HepG2 (cell line): ENCODE results near the gene DCP1B. TPM values are rescaled to one million over a fixed set of nuclear protein-coding genes. Genes with fewer than 3 reads are reported as not detected.

Source experiments
- ATM ChIP-seq: fragments of 450-650 bp; IDR thresholded peaks from 2 replicates; pipeline ENCODE4 v1.7.1; 2017; ENCODE audit warnings: mild to moderate bottlenecking, borderline replicate concordance
- FOXK1 ChIP-seq: sonication (generic); formaldehyde crosslinking; IDR thresholded peaks from 2 replicates; pipeline ENCODE4 v1.4.0; 2020; ENCODE audit warnings: low read depth, missing genetic modification reagents, borderline replicate concordance
- KMT2A ChIP-seq: sonication (generic); formaldehyde crosslinking; IDR thresholded peaks from 2 replicates; pipeline ENCODE4 v1.4.0; 2020; ENCODE audit warnings: missing genetic modification reagents
- NKX3-1 ChIP-seq: sonication (generic); formaldehyde crosslinking; IDR thresholded peaks from 2 replicates; pipeline ENCODE4 v1.5.0; 2020; ENCODE audit warnings: missing genetic modification reagents
- ONECUT2 ChIP-seq: sonication (generic); formaldehyde crosslinking; IDR thresholded peaks from 2 replicates; pipeline ENCODE4 v1.4.0; 2020; ENCODE audit warnings: missing genetic modification reagents
- SOX6 ChIP-seq, 2 experiments: fragments of 450-650 bp in 1 of 2; sonication (generic) in 1 of 2; formaldehyde crosslinking in 1 of 2; IDR thresholded peaks; 2 replicates each; pipeline versions ENCODE4 v1.4.0 to v1.6.1; 2017 to 2020; ENCODE audit warnings: antibody characterized with exemption in 1 of 2, mild to moderate bottlenecking in 1 of 2, missing genetic modification reagents in 1 of 2
- TFDP2 ChIP-seq: sonication (generic); formaldehyde crosslinking; IDR thresholded peaks from 2 replicates; pipeline ENCODE4 v1.4.0; 2020; ENCODE audit warnings: missing genetic modification reagents
- U2AF2 ChIP-seq: fragments of 200-400 bp; formaldehyde crosslinking; IDR thresholded peaks from 2 replicates; pipeline ENCODE4 v1.6.1; 2017; ENCODE audit warnings: low read depth, mild to moderate bottlenecking, low read length
- ZIK1 ChIP-seq: sonication (generic); formaldehyde crosslinking; IDR thresholded peaks from 2 replicates; pipeline ENCODE4 v1.5.0; 2020; ENCODE audit warnings: mild to moderate bottlenecking, low read depth, missing genetic modification reagents, borderline replicate concordance
- ZMYM3 ChIP-seq: sonication (generic); formaldehyde crosslinking; IDR thresholded peaks from 2 replicates; pipeline ENCODE4 v1.5.1; 2020; ENCODE audit warnings: mild to moderate bottlenecking, missing genetic modification reagents
- ZNF260 ChIP-seq: sonication (generic); formaldehyde crosslinking; IDR thresholded peaks from 2 replicates; pipeline ENCODE4 v1.4.0; 2020; ENCODE audit warnings: missing genetic modification reagents, low read depth, mild to moderate bottlenecking, borderline replicate concordance
- ZNF343 ChIP-seq: sonication (generic); formaldehyde crosslinking; IDR thresholded peaks from 2 replicates; pipeline ENCODE4 v1.4.0; 2020; ENCODE audit warnings: mild to moderate bottlenecking, missing genetic modification reagents
- ZNF547 ChIP-seq: sonication (generic); formaldehyde crosslinking; IDR thresholded peaks from 2 replicates; pipeline ENCODE4 v1.5.1; 2020; ENCODE audit warnings: mild to moderate bottlenecking, missing genetic modification reagents
- ZNF646 ChIP-seq: sonication (generic); formaldehyde crosslinking; IDR thresholded peaks from 2 replicates; pipeline ENCODE4 v1.9.0; 2021; ENCODE audit warnings: mild to moderate bottlenecking, missing genetic modification reagents
- polyA plus RNA-seq, 8 experiments: library from polyadenylated mRNA; depleted of rRNA in 3 of 8; stranded (reverse) in 7 of 8; unstranded in 1 of 8; fragments of >200 nt; fragmentation: Illumina TruSeq in 4 of 8; extraction: Trizol in 4 of 8; gene quantifications; 2 replicates each; pipeline versions ENCODE4 v1.2.1 to v1.2.3, GENCODE V29; 2011 to 2016; ENCODE audit warnings: low read depth in 4 of 8, missing spikeins in 1 of 8, mixed read lengths in 1 of 8; ENCODE audit not compliant: insufficient read depth in 1 of 8
- total RNA-seq, 5 experiments: library from RNA; depleted of rRNA; stranded (reverse); fragments of >200 nt; fragmentation: Illumina TruSeq; extraction: Trizol; gene quantifications; 2 replicates each; pipeline ENCODE4 v1.2.3, GENCODE V29; 2016; ENCODE audit warnings: low read depth in 1 of 5
- TF ChIP-seq, protein P1 (sequence below): sonication (generic); formaldehyde crosslinking; IDR thresholded peaks from 2 replicates; pipeline ENCODE4 v1.8.0; 2023; ENCODE audit warnings: mild to moderate bottlenecking, missing genetic modification reagents
- TF ChIP-seq, protein P2 (sequence below), 2 experiments: sonication (generic) in 1 of 2; formaldehyde crosslinking in 1 of 2; IDR thresholded peaks; 2 replicates each; pipeline versions ENCODE4 v1.4.0 to v1.6.1; 2016 to 2020; ENCODE audit warnings: borderline replicate concordance in 1 of 2, low read depth in 1 of 2, mild to moderate bottlenecking in 1 of 2, missing genetic modification reagents in 1 of 2

Gene DCP1B
- total and polyA plus RNA-seq, 2 of the 13 experiments (the other 11 are each of a cell fraction or from before 2014, with no cell fraction given), result 11.4 to 27.2 TPM

DNA sequence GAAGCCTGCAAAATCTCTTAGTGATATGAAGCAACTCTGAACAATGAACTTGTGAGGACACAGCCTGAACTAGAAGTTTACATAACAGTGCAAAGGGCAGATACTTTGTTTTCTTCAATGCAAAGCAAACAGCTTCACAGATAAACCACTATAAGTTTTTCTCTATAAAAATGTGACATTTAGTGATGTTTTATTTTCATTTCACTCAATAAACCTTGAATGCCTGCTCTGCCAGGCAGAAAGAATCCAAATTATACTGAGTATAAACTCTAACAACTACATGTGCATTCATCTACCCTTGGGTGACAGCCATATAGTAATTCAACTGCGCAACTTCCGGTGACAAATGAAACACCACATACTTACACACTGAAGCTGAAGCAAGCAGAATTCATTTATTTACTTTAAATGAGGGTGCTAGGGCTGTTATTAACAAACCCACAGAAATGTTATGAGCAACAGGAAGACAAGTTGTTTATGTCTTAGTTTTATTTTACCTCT lies 10.3 kb downstream of the DCP1B start (continued):
- TF ChIP-seq ZNF646, result 0 out of 2 replicates have a peak, but pooled peaks have one; percentile 69
- TF ChIP-seq, protein P1, sequence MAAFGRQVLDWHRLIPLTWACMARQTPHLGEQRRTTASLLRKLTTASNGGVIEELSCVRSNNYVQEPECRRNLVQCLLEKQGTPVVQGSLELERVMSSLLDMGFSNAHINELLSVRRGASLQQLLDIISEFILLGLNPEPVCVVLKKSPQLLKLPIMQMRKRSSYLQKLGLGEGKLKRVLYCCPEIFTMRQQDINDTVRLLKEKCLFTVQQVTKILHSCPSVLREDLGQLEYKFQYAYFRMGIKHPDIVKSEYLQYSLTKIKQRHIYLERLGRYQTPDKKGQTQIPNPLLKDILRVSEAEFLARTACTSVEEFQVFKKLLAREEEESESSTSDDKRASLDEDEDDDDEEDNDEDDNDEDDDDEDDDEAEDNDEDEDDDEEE (CRISPR knock-in tag), result no peak
- no peak for TF ChIP-seq ZNF547
- TF ChIP-seq ONECUT2 (CRISPR knock-in tag), result no peak
- TF ChIP-seq, protein P2, sequence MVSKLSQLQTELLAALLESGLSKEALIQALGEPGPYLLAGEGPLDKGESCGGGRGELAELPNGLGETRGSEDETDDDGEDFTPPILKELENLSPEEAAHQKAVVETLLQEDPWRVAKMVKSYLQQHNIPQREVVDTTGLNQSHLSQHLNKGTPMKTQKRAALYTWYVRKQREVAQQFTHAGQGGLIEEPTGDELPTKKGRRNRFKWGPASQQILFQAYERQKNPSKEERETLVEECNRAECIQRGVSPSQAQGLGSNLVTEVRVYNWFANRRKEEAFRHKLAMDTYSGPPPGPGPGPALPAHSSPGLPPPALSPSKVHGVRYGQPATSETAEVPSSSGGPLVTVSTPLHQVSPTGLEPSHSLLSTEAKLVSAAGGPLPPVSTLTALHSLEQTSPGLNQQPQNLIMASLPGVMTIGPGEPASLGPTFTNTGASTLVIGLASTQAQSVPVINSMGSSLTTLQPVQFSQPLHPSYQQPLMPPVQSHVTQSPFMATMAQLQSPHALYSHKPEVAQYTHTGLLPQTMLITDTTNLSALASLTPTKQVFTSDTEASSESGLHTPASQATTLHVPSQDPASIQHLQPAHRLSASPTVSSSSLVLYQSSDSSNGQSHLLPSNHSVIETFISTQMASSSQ (IDR thresholded peaks at IDR 0.05; ENCODE audit: low read depth), result no peak
- TF ChIP-seq, protein P2 (CRISPR knock-in tag; IDR thresholded peaks at IDR 0.05; ENCODE audit: borderline replicate concordance), result no peak
- 0 out of 2 replicates have a peak, but pooled peaks have one; percentile 14 for TF ChIP-seq TFDP2 (CRISPR knock-in tag)
- 0 out of 2 replicates have a peak, but pooled peaks have one; percentile 6 for TF ChIP-seq NKX3-1 (CRISPR knock-in tag)
- no peak for TF ChIP-seq ATM
- no peak for TF ChIP-seq ZNF260
- TF ChIP-seq ZNF343 (CRISPR knock-in tag), result no peak
- TF ChIP-seq ZMYM3, result no peak; the same call in 1 of the 2 replicates
- TF ChIP-seq U2AF2, result no peak
- no peak for TF ChIP-seq SOX6 (IDR thresholded peaks at IDR 0.05)
- TF ChIP-seq SOX6 (CRISPR knock-in tag; IDR thresholded peaks at IDR 0.05), result peak; percentile 89
- TF ChIP-seq ZIK1 (CRISPR knock-in tag), result no peak
- peak; percentile 67; the same call in 1 of the 2 replicates for TF ChIP-seq FOXK1
- TF ChIP-seq KMT2A, result no peak
